K562 (cell line): ENCODE results near the gene CAPN13. TPM values are rescaled to one million over a fixed set of nuclear protein-coding genes. Genes with fewer than 3 reads are reported as not detected.

Source experiments
- ATAC-seq: fragments of 200-7000 bp; cut with Tn5 transposase; 3 replicates; pipeline ENCODE4 v1.9.1; 2020; ENCODE audit warnings: moderate library complexity
- BruUV-seq: library from RNA; stranded (reverse); fragments of 400-500 nt; replicated peaks from 2 replicates; lab custom pipeline; 2021; lab: Mats Ljungman, UMichigan
- CTCF ChIA-PET: fragments of 300-600 bp; formaldehyde crosslinking; extraction: SDS; loops from one replicate; lab custom pipeline; 2021; ENCODE audit warnings: low intra/inter-chr PET ratio; lab: Yijun Ruan, JAX
- POLR2A ChIA-PET: fragments of 300-600, 350-650 bp; sonication (Branson Sonifier 250); formaldehyde crosslinking; extraction: SDS; loops from one replicate; lab custom pipeline; 2021; ENCODE audit warnings: antibody characterized with exemption, inconsistent platforms; lab: Yijun Ruan, JAX
- DNase-seq, 4 experiments: peaks; one replicate each; pipeline versions ENCODE4 v3.0.0 to v3.0.0-alpha.2; 2011 to 2018; ENCODE audit warnings: low spot score in 3 of 4, mixed read lengths in 3 of 4; ENCODE audit errors: extremely low read depth in 1 of 4
- FAIRE-seq: peaks from 2 replicates; lab custom pipeline; 2011; peaks lifted over from hg19 to GRCh38; lab: Jason Lieb, UNC
- H2AFZ ChIP-seq: 2 replicates; pipeline ENCODE4 v1.6.0; 2011; ENCODE audit warnings: low read depth, low read length, control low read depth, inconsistent platforms
- H3K27ac ChIP-seq: fragments of 200-600 bp; 3 replicates; pipeline ENCODE4 v1.8.0; 2011; ENCODE audit warnings: low read depth, mild to moderate bottlenecking, control low read depth, inconsistent platforms, low read length, moderate library complexity, mixed read lengths; ENCODE audit errors: extremely low read depth
- H3K27me3 ChIP-seq, 2 experiments: fragments of 300-600 bp in 1 of 2; 2 replicates in 1 of 2; 3 replicates in 1 of 2; pipeline versions ENCODE4 v1.6.0 to v1.8.0; 2011; ENCODE audit warnings: inconsistent platforms in 2 of 2, low read length in 2 of 2, mild to moderate bottlenecking in 1 of 2, mixed read lengths in 1 of 2, moderate library complexity in 1 of 2; ENCODE audit not compliant: control insufficient read depth in 2 of 2, insufficient read depth in 2 of 2
- H3K36me3 ChIP-seq: fragments of 300-600 bp; 3 replicates; pipeline ENCODE4 v1.8.0; 2011; ENCODE audit warnings: mild to moderate bottlenecking, low read length, inconsistent platforms; ENCODE audit not compliant: control insufficient read depth, insufficient read depth
- H3K4me1 ChIP-seq, 2 experiments: fragments of 200-600 bp in 1 of 2; replicated peaks in 1 of 2; 2 replicates in 1 of 2; 3 replicates in 1 of 2; pipeline versions ENCODE4 v1.5.1 to v1.8.0; 2011; ENCODE audit warnings: inconsistent platforms in 2 of 2, low read length in 2 of 2, mild to moderate bottlenecking in 1 of 2, mixed read lengths in 1 of 2, moderate library complexity in 1 of 2; ENCODE audit not compliant: control insufficient read depth in 2 of 2, insufficient read depth in 2 of 2
- H3K4me2 ChIP-seq: 2 replicates; pipeline ENCODE4 v1.6.1; 2011; ENCODE audit warnings: low read length, control low read depth, inconsistent platforms, mixed read lengths; ENCODE audit not compliant: insufficient read depth
- H3K4me3 ChIP-seq: fragments of 200-600 bp; sonication (generic), shearing (Covaris generic); 2 replicates; pipeline ENCODE4 v1.5.1; 2016; ENCODE audit warnings: control low read depth, inconsistent platforms
- H3K79me2 ChIP-seq: fragments of 200-600 bp; 3 replicates; pipeline ENCODE4 v1.8.0; 2011; ENCODE audit warnings: low read length, inconsistent platforms; ENCODE audit not compliant: control insufficient read depth, insufficient read depth
- H3K9ac ChIP-seq, 2 experiments: 2 replicates each; pipeline versions ENCODE4 v1.6.0 to v1.6.1; 2011; ENCODE audit warnings: low read depth in 2 of 2, low read length in 2 of 2, control low read depth in 1 of 2, inconsistent platforms in 1 of 2, mild to moderate bottlenecking in 1 of 2, mixed read lengths in 1 of 2; ENCODE audit not compliant: insufficient read depth in 1 of 2
- H3K9me1 ChIP-seq: one replicate; pipeline ENCODE4 v1.6.0; 2011; ENCODE audit warnings: inconsistent platforms, mild to moderate bottlenecking, low read length, moderate library complexity; ENCODE audit not compliant: control insufficient read depth, insufficient read depth
- H3K9me3 ChIP-seq: replicated peaks from 2 replicates; pipeline ENCODE4 v1.5.1; 2011; ENCODE audit warnings: low read depth, low read length, inconsistent platforms; ENCODE audit not compliant: control insufficient read depth, insufficient read depth
- H4K20me1 ChIP-seq: replicated peaks from 2 replicates; pipeline ENCODE4 v1.6.1; 2011; ENCODE audit warnings: low read length, inconsistent platforms, mixed read lengths; ENCODE audit not compliant: control insufficient read depth, insufficient read depth
- HMG20A ChIP-seq: fragments of 450-650 bp; formaldehyde crosslinking; conservative IDR thresholded peaks from 2 replicates; pipeline ENCODE4 v1.4.0; 2020; ENCODE audit warnings: mild to moderate bottlenecking, mixed read lengths
- JUNB ChIP-seq: fragments of 450-650 bp; formaldehyde crosslinking; conservative IDR thresholded peaks from 2 replicates; pipeline ENCODE4 v1.4.0; 2020; ENCODE audit warnings: mild to moderate bottlenecking
- KDM4B ChIP-seq, 2 experiments: fragments of 450-650 bp in 1 of 2; sonication (generic) in 1 of 2; IDR thresholded peaks; 2 replicates each; pipeline ENCODE4 v1.6.1; 2016 to 2017; ENCODE audit warnings: borderline replicate concordance in 2 of 2, antibody characterized with exemption in 1 of 2, low read depth in 1 of 2, mild to moderate bottlenecking in 1 of 2
- MAX ChIP-seq: sonication (generic); formaldehyde crosslinking; IDR thresholded peaks from 2 replicates; pipeline ENCODE4 v1.9.0; 2022; ENCODE audit warnings: mild to moderate bottlenecking, missing genetic modification reagents
- MTA2 ChIP-seq: fragments of 450-650 bp; IDR thresholded peaks from 2 replicates; pipeline ENCODE4 v1.6.1; 2016; ENCODE audit warnings: low read depth
- NONO ChIP-seq, 2 experiments: fragments of 200-400 bp in 1 of 2; fragments of 450-650 bp in 1 of 2; formaldehyde crosslinking in 1 of 2; IDR thresholded peaks; 2 replicates each; pipeline ENCODE4 v1.6.1; 2017; ENCODE audit warnings: low read depth in 2 of 2, mild to moderate bottlenecking in 2 of 2, moderate library complexity in 2 of 2, low read length in 1 of 2
- TAF9B ChIP-seq: fragments of 450-650 bp; IDR thresholded peaks from 2 replicates; pipeline ENCODE4 v1.6.1; 2018; ENCODE audit warnings: mild to moderate bottlenecking; ENCODE audit not compliant: partially characterized antibody
- ZNF444 ChIP-seq: fragments of 250-450 bp; sonication (Bioruptor Pico); IDR thresholded peaks from 2 replicates; pipeline ENCODE4 v1.4.0; 2020; ENCODE audit warnings: mild to moderate bottlenecking, moderate library complexity
- ZNF445 ChIP-seq: fragments of 250-450 bp; sonication (Bioruptor Pico); IDR thresholded peaks from 2 replicates; pipeline ENCODE4 v1.4.0; 2020; ENCODE audit warnings: low read depth, mild to moderate bottlenecking, moderate library complexity
- ZNF764 ChIP-seq: fragments of 250-450 bp; sonication (Bioruptor Pico); IDR thresholded peaks from 2 replicates; pipeline ENCODE4 v1.4.0; 2020; ENCODE audit warnings: low read depth, mild to moderate bottlenecking, moderate library complexity
- WGBS: fragments of 100-300 bp; shearing (Covaris generic); methylation state at CpG from one replicate; pipeline ENCODE4 v1.1.6; 2016; ENCODE audit warnings: low coverage, mixed read lengths; ENCODE audit not compliant: insufficient coverage; ENCODE audit errors: missing lambda C conversion rate; 5-methylcytosine and 5-hydroxymethylcytosine counted together
- in situ Hi-C: fragments of 300-500 bp; cut with MboI; formaldehyde crosslinking; loops from 4 replicates; pipeline ENCODE4 v1.15.0; 2018; ENCODE audit warnings: inconsistent platforms, mixed read lengths
- intact Hi-C: fragments of 100-400 bp; cut with micrococcal nuclease; formaldehyde crosslinking; loops from 2 replicates; pipeline ENCODE4 v1.14.2; 2022
- polyA plus RNA-seq, 8 experiments: library from polyadenylated mRNA; depleted of rRNA in 4 of 8; stranded (reverse) in 5 of 8; unstranded in 3 of 8; fragments of >200 nt; fragmentation: Nextera tagmentation in 2 of 8; fragmentation: Illumina TruSeq in 1 of 8; extraction: Ambion mirVana in 2 of 8; extraction: Trizol in 1 of 8; gene quantifications; 2 replicates each; pipeline versions ENCODE4 v1.2.1 to v1.2.3, GENCODE V29; 2011 to 2014; ENCODE audit warnings: inconsistent platforms in 1 of 8, missing spikeins in 1 of 8
- total RNA-seq, 7 experiments: library from RNA; depleted of rRNA in 6 of 7; stranded (reverse); fragments of >200 nt in 6 of 7; fragmentation: Illumina TruSeq in 2 of 7; extraction: Trizol in 2 of 7; gene quantifications; 2 replicates each; pipeline versions ENCODE4 v1.2.1 to v1.2.3, GENCODE V29; 2011 to 2021; ENCODE audit warnings: low replicate concordance in 1 of 7
- TF ChIP-seq, protein P1 (sequence below): fragments of 250-450 bp; sonication (Bioruptor Pico); IDR thresholded peaks from 2 replicates; pipeline ENCODE4 v1.5.1; 2021; ENCODE audit warnings: mild to moderate bottlenecking

The CAPN13 gene
- total and polyA plus RNA-seq, 9 of the 15 experiments (the other 6 are each of a cell fraction or from before 2014, with no cell fraction given): not detected

DNA sequence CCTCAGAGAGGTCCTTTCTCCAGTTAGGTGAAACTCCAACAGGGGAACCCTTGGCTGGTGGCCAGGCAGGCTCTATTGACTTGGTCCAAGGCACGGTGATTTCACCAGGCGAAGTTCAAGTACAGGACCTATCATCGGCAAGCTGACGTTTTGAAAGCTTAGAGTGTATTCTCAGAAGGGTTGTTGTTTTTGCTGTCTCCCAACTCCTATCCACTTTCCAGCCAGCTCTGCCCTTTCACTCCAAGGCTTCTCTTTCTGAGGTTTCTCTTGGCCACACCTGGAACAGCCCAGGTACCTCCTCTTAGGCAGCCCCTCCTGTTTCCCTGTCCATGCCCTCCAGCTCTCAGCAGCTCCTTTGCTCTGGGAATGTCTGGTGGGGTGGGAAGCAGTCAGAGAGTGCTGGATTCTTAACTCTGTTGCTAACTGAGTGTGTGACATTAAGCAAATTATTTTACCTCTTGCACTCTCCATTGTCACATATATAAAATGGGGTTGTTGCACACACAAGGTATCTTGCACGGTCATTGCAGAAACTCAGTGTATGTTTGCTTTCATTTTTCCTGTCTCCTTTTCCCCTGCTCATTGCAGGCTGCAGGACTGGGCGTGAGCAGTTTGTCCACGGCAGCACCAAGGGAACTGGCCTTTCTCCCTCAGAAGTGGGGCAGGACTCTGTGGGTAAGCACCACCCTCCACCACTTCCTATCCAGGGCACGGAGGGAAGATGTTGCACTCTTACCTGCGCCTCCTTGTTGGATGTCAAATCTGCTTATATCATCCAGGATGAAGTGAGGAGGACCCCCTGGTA is 30.2 kb downstream of the CAPN13 start:
- WGBS: 0% methylated on average over 9 of the region's 9 CpGs
- Histone ChIP-seq H3K4me2 (no peak overlapping the region), H3K27me3 (peaks cover 2 to 32% of the 10 kb centered on the region in 2 experiments; a peak in 3 of 5 replicates), H3K27ac (no peak overlapping the region), H4K20me1 (no peaks in the 10 kb centered on the region), H2AFZ (no peak overlapping the region), H3K9ac (no peak overlapping the region), H3K9me1 (no peaks in the 10 kb centered on the region), H3K79me2 (no peaks in the 10 kb centered on the region), H3K4me1 (no peaks in the 10 kb centered on the region; a peak in 1 of 5 replicates), H3K36me3 (no peaks in the 10 kb centered on the region), H3K4me3 (no peak overlapping the region), H3K9me3 (no peaks in the 10 kb centered on the region)
- ATAC-seq: no peak
- TF ChIP-seq ZNF444 (CRISPR knock-in tag): no peak
- TF ChIP-seq HMG20A: no peak
- no peak for TF ChIP-seq MTA2
- TF ChIP-seq JUNB: no peak
- no peak for TF ChIP-seq TAF9B
- no peak for TF ChIP-seq NONO (IDR thresholded peaks at IDR 0.05; ENCODE audit: low read depth in 2 of 2, low read length in 1 of 2)
- TF ChIP-seq KDM4B (IDR thresholded peaks at IDR 0.05; ENCODE audit: borderline replicate concordance in 2 of 2, low read depth in 1 of 2): no peak
- TF ChIP-seq MAX (CRISPR knock-in tag): no peak
- TF ChIP-seq ZNF764: no peak
- TF ChIP-seq, protein P1, sequence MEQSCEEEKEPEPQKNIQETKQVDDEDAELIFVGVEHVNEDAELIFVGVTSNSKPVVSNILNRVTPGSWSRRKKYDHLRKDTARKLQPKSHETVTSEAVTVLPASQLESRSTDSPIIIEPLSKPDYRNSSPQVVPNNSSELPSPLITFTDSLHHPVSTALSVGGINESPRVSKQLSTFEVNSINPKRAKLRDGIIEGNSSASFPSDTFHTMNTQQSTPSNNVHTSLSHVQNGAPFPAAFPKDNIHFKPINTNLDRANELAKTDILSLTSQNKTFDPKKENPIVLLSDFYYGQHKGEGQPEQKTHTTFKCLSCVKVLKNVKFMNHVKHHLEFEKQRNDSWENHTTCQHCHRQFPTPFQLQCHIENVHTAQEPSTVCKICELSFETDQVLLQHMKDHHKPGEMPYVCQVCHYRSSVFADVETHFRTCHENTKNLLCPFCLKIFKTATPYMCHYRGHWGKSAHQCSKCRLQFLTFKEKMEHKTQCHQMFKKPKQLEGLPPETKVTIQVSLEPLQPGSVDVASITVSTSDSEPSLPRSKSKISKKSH (CRISPR knock-in tag): no peak
- no peak for TF ChIP-seq ZNF445
- CTCF ChIA-PET: no interaction called here
- DNase-seq: no peak
- intact Hi-C loops: no loop called here
- no TSS peak for BruUV-seq
- POLR2A ChIA-PET: no interaction called here
- no peak for FAIRE-seq
- in situ Hi-C loops: no loop called here
